ENCODE measurements around the gene EDN1. TPM values are rescaled to one million over a fixed set of nuclear protein-coding genes. Genes with fewer than 3 reads are reported as not detected.

EDN1 gene
- total and polyA plus RNA-seq, 2 donors (not counting 1 experiment from before 2014, with no cell fraction given), result 0.17 to 10.1 TPM

- H3K9me3 ChIP-seq (ENCODE audit: control insufficient read depth, insufficient read depth, low read depth, low read length), result no peaks in the 10 kb centered on the region
- H3K79me2 ChIP-seq (ENCODE audit: control insufficient read depth, insufficient read depth, low read length), result no peaks in the 10 kb centered on the region
- H3K36me3 ChIP-seq (ENCODE audit: control insufficient read depth, insufficient read depth, low read length), result no peaks in the 10 kb centered on the region
- no peak for TF ChIP-seq EZH2 (IDR thresholded peaks at IDR 0.05; ENCODE audit: low read length, missing control alignments)
- TF ChIP-seq CTCF (conservative IDR thresholded peaks at IDR 0.05 in 1 of 2, IDR thresholded peaks at IDR 0.05 in 1 of 2; ENCODE audit: low read depth in 1 of 2, low read length in 2 of 2), result no peak
- no peaks in the 10 kb centered on the region for H3K27me3 ChIP-seq (ENCODE audit: control insufficient read depth, insufficient read depth, low read length)
- no peak overlapping the region for H3K9ac ChIP-seq (ENCODE audit: insufficient read depth, low read length)
- H3K4me1 ChIP-seq (ENCODE audit: control insufficient read depth, extremely low read depth, insufficient read depth, low read length), result no peaks in the 10 kb centered on the region
- H2AFZ ChIP-seq (ENCODE audit: low read length), result no peak overlapping the region
- no peak overlapping the region for H3K27ac ChIP-seq (ENCODE audit: insufficient read depth, low read length)
- H3K4me3 ChIP-seq (replicated peaks in 1 of 4; ENCODE audit: control extremely low read depth in 1 of 4, insufficient read depth in 1 of 4, low read depth in 3 of 4, low read length in 4 of 4), result no peak overlapping the region
- H3K4me2 ChIP-seq (ENCODE audit: extremely low read depth, insufficient read depth, low read length), result no peak overlapping the region
- DNase-seq (ENCODE audit: low read depth in 2 of 2), result peak; percentile 12 to 90
- no peaks in the 10 kb centered on the region for H4K20me1 ChIP-seq (ENCODE audit: control insufficient read depth, extremely low read depth, insufficient read depth, low read length)
These were observed 23.6 kb upstream of the EDN1 start for GRCh38 chr6:12266571-12266970.

- Histone ChIP-seq H3K79me2 (ENCODE audit: control insufficient read depth, insufficient read depth, low read length) (no peaks in the 10 kb centered on the region), H3K4me2 (ENCODE audit: extremely low read depth, insufficient read depth, low read length) (no peak overlapping the region), H3K36me3 (ENCODE audit: control insufficient read depth, insufficient read depth, low read length) (no peaks in the 10 kb centered on the region), H3K9me3 (ENCODE audit: control insufficient read depth, insufficient read depth, low read depth, low read length) (no peaks in the 10 kb centered on the region), H3K27me3 (ENCODE audit: control insufficient read depth, insufficient read depth, low read length) (no peaks in the 10 kb centered on the region), H3K4me3 (replicated peaks in 1 of 4; ENCODE audit: control extremely low read depth in 1 of 4, insufficient read depth in 1 of 4, low read depth in 3 of 4, low read length in 4 of 4) (no peak overlapping the region), H3K4me1 (ENCODE audit: control insufficient read depth, extremely low read depth, insufficient read depth, low read length) (no peaks in the 10 kb centered on the region), H4K20me1 (ENCODE audit: control insufficient read depth, extremely low read depth, insufficient read depth, low read length) (no peaks in the 10 kb centered on the region), H3K9ac (ENCODE audit: insufficient read depth, low read length) (no peak overlapping the region), H3K27ac (ENCODE audit: insufficient read depth, low read length) (no peak overlapping the region), H2AFZ (ENCODE audit: low read length) (no peak overlapping the region)
- TF ChIP-seq EZH2 (IDR thresholded peaks at IDR 0.05; ENCODE audit: low read length, missing control alignments) (no peak), CTCF (conservative IDR thresholded peaks at IDR 0.05 in 1 of 2, IDR thresholded peaks at IDR 0.05 in 1 of 2; ENCODE audit: low read depth in 1 of 2, low read length in 2 of 2) (no peak)
- no peak for DNase-seq (ENCODE audit: low read depth in 2 of 2)
These were observed 21.1 kb upstream of the EDN1 start for GRCh38 chr6:12269110-12269509.

- Histone ChIP-seq H3K79me2 (ENCODE audit: control insufficient read depth, insufficient read depth, low read length) (no peaks in the 10 kb centered on the region), H2AFZ (ENCODE audit: low read length) (no peak overlapping the region), H3K4me2 (ENCODE audit: extremely low read depth, insufficient read depth, low read length) (no peak overlapping the region), H3K4me3 (replicated peaks in 1 of 4; ENCODE audit: control extremely low read depth in 1 of 4, insufficient read depth in 1 of 4, low read depth in 3 of 4, low read length in 4 of 4) (no peak overlapping the region), H3K36me3 (ENCODE audit: control insufficient read depth, insufficient read depth, low read length) (no peaks in the 10 kb centered on the region), H3K4me1 (ENCODE audit: control insufficient read depth, extremely low read depth, insufficient read depth, low read length) (no peaks in the 10 kb centered on the region), H4K20me1 (ENCODE audit: control insufficient read depth, extremely low read depth, insufficient read depth, low read length) (no peaks in the 10 kb centered on the region), H3K27ac (ENCODE audit: insufficient read depth, low read length) (no peak overlapping the region), H3K9me3 (ENCODE audit: control insufficient read depth, insufficient read depth, low read depth, low read length) (no peaks in the 10 kb centered on the region), H3K27me3 (ENCODE audit: control insufficient read depth, insufficient read depth, low read length) (no peaks in the 10 kb centered on the region), H3K9ac (ENCODE audit: insufficient read depth, low read length) (no peak overlapping the region)
- TF ChIP-seq CTCF (conservative IDR thresholded peaks at IDR 0.05 in 1 of 2, IDR thresholded peaks at IDR 0.05 in 1 of 2; ENCODE audit: low read depth in 1 of 2, low read length in 2 of 2), result no peak
- no peak for TF ChIP-seq EZH2 (IDR thresholded peaks at IDR 0.05; ENCODE audit: low read length, missing control alignments)
- no peak for DNase-seq (ENCODE audit: low read depth in 2 of 2)
These were observed 19.5 kb upstream of the EDN1 start for GRCh38 chr6:12270551-12271230.

Measured in fibroblast of lung (primary cell).